Measurements from ENCODE around the gene VPS35L.

- TF ChIP-seq CTCF (IDR thresholded peaks at IDR 0.05) (no peak), POLR2A (IDR thresholded peaks at IDR 0.05) (no peak), EP300 (IDR thresholded peaks at IDR 0.05) (no peak)
Measured at GRCh38 chr16:19555938-19556771, 652 bp downstream of the VPS35L start.

Data from tibial nerve (tissue), 4 donors.